Activated T-helper 17 cell treated with anti-CD3 and anti-CD28 coated beads, Interleukin-2, amount 50 U/mL, for 72 hours (primary cell): Measurements from ENCODE around the gene VWA7. TPM values are rescaled to one million over a fixed set of nuclear protein-coding genes. Genes with fewer than 3 reads are reported as not detected.

Experiments used
- ATAC-seq: fragments of 150-1000 bp; cut with Tn5 transposase; replicated peaks from 2 replicates; pipeline ENCODE4 v1.10.0; 2021; ENCODE audit warnings: mild to moderate bottlenecking, moderate library complexity
- H3K27ac Mint-ChIP-seq: one replicate; pipeline ENCODE4 v1.8.0; 2022; ENCODE audit warnings: mixed read lengths
- H3K27me3 Mint-ChIP-seq: one replicate; pipeline ENCODE4 v1.8.0; 2022; ENCODE audit warnings: mixed read lengths
- H3K36me3 Mint-ChIP-seq: one replicate; pipeline ENCODE4 v1.8.0; 2022; ENCODE audit warnings: low read depth, mild to moderate bottlenecking, mixed read lengths
- H3K4me1 Mint-ChIP-seq: one replicate; pipeline ENCODE4 v1.8.0; 2022; ENCODE audit warnings: mixed read lengths
- H3K4me3 Mint-ChIP-seq: one replicate; pipeline ENCODE4 v1.8.0; 2022; ENCODE audit warnings: mild to moderate bottlenecking, mixed read lengths
- H3K9me3 Mint-ChIP-seq: one replicate; pipeline ENCODE4 v1.8.0; 2022; ENCODE audit warnings: mixed read lengths
- total RNA-seq, 2 donors: library from RNA; stranded (reverse); gene quantifications; one replicate each; pipeline ENCODE4 v1.2.3, GENCODE V29; 2022

VWA7 gene
- total RNA-seq, 2 donors from 2014 or later: 2.9 to 4.2 TPM

DNA sequence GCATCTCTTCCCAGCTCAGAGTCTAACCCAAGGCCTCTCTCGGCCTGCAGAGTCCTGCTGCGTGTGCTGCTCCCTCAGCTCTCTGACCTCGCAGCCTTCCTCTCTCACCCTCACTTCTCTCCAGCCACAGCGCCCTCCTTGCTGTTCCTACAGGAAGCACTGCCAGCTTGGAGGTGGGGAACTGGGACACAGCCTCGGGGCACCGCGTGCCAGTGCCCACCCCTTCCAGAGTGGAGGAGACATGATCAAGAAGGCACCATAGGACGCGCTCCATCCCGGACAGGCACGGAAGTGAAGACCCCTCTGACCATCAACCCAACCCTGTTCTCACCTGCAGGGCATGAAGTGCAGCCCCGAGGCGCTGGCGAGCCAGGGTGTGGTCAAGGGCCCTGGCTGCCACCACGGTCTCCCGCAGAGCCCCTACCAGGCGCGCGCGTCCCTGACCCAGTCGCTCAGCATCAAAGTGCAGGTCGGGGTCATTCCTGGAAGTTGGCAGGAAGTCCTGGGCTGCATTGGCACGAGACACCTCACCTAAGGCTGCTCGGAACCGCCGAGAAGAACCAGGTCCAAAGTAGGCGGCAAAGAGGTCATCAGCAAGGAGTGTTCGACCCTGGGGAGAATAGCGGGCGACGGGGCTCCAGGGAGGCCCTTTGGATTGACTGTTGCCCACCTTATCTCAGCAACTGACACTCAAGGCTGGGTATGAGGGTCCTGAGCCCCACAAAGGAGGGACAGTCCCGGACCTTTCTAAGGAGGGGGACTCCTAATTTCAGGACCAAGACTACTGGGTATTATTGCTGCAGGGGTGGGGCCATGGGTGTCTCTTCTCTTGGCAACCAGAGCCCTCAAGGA lies 1.3 kb downstream of the VWA7 start:
- Mint-ChIP-seq H3K27me3 (no peaks in the 10 kb centered on the region), H3K36me3 (peaks cover 10% of the 10 kb centered on the region), H3K27ac (peak overlapping the region; percentile 82), H3K4me3 (peak overlapping the region; percentile 64), H3K4me1 (peaks cover 22% of the 10 kb centered on the region), H3K9me3 (no peaks in the 10 kb centered on the region)
- no peak for ATAC-seq

DNA sequence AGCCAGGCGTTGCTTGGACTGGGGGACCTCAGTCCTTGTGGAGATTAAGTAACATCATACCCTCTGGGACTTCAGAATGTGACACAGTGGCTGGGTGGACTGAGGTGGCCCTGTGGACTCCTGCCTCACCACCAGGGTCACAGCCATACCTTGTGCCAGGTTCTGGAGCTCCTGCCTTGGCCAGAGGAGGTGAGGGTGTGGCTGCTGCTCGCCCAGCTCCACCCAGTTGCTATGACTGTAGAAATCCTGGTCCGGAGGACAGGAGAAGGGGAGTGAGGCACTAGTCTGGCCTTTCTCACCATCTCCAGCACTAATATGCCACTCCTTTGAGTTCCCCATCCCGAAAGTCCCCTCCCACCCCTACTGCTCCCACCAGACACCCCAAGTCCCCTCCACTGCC lies 1.9 kb downstream of the VWA7 start:
- Mint-ChIP-seq H3K4me1 (peaks cover 22% of the 10 kb centered on the region), H3K4me3 (peak overlapping the region; percentile 64), H3K27me3 (no peaks in the 10 kb centered on the region), H3K9me3 (no peaks in the 10 kb centered on the region), H3K27ac (peak overlapping the region; percentile 13), H3K36me3 (peaks cover 7% of the 10 kb centered on the region)
- ATAC-seq: no peak

DNA sequence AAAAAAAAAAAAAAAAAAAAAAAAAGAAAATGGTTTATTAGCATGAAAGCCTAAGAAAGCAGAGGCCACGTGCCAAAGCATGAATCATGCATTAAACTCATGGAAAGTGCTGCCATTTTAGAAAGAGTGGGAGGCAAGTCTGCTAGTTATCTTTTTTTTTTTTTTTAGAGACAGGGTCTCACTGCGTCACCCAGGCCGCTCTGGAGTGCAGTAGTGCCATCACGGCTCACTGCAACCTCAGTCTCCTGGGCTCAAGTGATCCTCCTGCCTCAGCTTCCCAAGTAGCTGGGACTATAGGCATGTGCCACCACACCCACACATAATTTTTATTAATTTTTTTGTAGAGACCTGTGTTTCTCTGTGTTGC lies 5.2 kb downstream of the VWA7 start:
- Mint-ChIP-seq H3K27me3 (no peaks in the 10 kb centered on the region), H3K4me1 (peaks cover 21% of the 10 kb centered on the region)
- ATAC-seq: peak; percentile 25

DNA sequence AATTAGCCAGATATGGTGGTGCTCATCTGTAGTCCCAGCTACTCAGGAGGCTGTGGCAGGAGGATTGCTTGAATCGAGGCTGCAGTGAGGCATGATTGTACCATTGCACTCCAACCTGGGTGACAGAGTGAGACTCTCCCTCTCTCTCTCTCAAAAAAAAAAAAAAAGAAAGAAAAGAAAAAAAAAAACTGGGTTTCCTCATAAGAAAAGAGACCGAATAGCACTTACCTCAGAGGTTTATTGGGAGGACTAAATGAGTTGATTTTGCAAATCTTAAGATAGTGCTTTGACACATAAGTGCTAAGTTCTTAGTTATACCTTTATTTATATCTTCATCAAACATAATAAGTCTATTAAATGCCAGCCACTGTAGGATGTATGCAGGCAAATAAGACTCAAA lies 6.3 kb downstream of the VWA7 start:
- no peak overlapping the region for H3K27ac Mint-ChIP-seq
- H3K4me1 Mint-ChIP-seq: peaks cover 17% of the 10 kb centered on the region
- H3K27me3 Mint-ChIP-seq: no peaks in the 10 kb centered on the region
- peak overlapping the region; percentile 36 for H3K4me3 Mint-ChIP-seq
- no peak for ATAC-seq
- H3K9me3 Mint-ChIP-seq: no peaks in the 10 kb centered on the region
- H3K36me3 Mint-ChIP-seq: no peaks in the 10 kb centered on the region

More for the DNA sequence above, 5.2 kb downstream of the VWA7 start:
- Mint-ChIP-seq H3K27ac (no peak overlapping the region), H3K9me3 (no peaks in the 10 kb centered on the region), H3K4me3 (no peak overlapping the region), H3K36me3 (peaks cover 2% of the 10 kb centered on the region)

DNA sequence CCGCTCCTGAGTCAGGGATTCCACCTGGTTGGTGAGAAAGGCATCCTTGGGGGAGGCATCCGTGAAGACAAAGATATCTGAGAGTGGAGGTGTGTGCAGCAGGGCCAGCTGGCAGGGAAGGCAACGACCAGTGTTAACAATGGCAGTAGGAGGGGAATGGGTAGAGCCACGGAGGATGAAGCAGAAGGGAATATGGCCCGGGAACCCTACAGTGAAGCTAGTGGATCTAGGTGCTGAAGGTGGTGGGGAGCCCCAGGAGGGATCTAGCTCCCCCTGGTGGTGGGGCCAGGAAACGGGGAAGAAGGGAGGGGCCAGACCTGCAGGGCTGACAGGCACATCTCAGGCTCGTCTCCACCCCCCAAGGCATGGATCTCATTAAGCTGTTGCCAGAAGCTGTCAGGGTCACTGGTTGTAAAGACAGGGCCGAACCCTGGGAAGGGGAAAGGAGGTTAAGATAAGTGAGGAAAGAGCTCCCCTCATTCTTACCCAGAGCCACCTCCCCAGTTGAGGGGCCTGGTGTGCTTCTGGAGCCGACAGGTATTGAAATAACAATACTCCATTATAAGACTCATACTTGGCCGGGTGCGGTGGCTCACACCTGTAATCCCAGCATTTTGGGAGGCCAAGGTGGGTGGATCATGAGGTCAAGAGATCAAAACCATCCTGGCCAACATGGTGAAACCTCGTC lies 7.3 kb downstream of the VWA7 start:
- H3K27ac Mint-ChIP-seq: peak overlapping the region; percentile 16
- peak; percentile 91 for ATAC-seq
- H3K4me1 Mint-ChIP-seq: peaks cover 11% of the 10 kb centered on the region
- H3K27me3 Mint-ChIP-seq: no peaks in the 10 kb centered on the region
- no peak overlapping the region for H3K4me3 Mint-ChIP-seq
- H3K36me3 Mint-ChIP-seq: no peaks in the 10 kb centered on the region
- H3K9me3 Mint-ChIP-seq: no peaks in the 10 kb centered on the region

DNA sequence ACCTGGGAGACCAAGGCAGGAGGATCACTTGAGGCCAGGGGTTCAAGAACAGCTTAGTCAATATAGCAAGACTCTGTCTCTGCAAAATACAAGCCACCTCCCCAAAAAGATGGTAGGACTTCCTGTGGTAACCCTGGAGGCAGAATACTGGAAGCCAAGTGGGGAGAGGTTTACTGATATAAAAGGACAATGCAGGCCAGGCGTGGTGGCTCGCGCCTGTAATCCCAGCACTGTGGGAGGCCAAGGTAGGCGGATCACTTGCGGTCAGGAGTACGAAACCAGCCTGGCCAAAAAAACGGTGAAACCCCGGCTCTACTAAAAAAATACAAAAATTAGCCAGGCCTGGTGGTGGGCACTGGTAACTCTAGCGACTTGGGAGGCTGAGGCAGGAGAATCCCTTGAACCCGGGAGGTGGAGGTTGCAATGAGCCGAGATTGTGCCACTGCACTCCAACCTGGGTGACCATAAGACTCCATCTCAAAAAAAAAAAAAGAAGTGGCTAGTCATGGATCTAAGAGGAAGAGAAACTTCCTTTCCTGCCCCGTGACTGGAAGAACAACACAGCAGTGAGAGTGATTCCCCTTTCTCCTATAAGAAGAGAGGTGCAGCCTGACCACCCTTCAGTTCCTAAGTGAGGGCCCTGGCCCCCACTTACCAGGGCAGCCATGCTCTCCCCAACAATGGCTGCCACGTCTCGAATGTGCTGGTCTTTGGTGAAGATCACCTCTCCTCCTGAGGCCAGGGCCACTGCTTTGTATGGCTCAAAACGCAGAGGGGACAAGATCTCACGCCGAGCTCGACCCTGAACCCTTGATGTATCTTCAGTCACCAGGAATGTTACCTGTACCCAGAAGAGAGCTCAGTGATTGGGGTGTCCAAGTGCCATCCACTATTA lies 8.5 kb downstream of the VWA7 start:
- H3K9me3 Mint-ChIP-seq: no peaks in the 10 kb centered on the region
- peaks cover 13% of the 10 kb centered on the region for H3K4me1 Mint-ChIP-seq
- no peak overlapping the region for H3K4me3 Mint-ChIP-seq
- no peak for ATAC-seq
- no peaks in the 10 kb centered on the region for H3K27me3 Mint-ChIP-seq
- peaks cover 3% of the 10 kb centered on the region for H3K36me3 Mint-ChIP-seq
- peak overlapping the region; percentile 38 for H3K27ac Mint-ChIP-seq

DNA sequence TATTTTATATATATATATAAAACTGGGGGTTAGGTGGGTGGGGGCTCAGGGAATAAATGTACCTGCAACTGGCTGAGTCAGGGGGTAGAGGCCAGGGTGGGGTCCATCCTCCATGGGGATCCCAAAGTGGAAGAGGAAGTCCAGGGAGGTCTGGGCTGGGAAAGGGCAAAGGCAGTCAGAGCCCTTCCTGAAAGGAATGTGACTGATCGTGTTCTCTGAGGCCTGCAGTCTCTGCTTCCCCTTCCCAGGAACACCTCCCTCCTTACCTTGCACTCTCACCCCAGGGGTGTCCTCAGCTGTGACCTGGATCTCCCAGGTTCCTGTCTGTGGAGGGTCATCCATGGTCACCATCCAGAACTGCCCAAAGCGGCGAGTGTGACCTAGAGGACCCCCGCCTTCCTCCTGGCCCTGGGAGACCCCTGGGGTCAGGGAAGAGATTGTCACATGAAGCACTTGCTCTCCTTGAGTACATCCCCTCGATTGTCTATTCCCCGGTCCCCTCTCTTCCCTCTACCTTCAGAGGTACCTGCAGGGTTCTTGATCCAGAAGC lies 10.0 kb downstream of the VWA7 start:
- Mint-ChIP-seq H3K9me3 (no peaks in the 10 kb centered on the region), H3K27ac (peak overlapping the region; percentile 38)

DNA sequence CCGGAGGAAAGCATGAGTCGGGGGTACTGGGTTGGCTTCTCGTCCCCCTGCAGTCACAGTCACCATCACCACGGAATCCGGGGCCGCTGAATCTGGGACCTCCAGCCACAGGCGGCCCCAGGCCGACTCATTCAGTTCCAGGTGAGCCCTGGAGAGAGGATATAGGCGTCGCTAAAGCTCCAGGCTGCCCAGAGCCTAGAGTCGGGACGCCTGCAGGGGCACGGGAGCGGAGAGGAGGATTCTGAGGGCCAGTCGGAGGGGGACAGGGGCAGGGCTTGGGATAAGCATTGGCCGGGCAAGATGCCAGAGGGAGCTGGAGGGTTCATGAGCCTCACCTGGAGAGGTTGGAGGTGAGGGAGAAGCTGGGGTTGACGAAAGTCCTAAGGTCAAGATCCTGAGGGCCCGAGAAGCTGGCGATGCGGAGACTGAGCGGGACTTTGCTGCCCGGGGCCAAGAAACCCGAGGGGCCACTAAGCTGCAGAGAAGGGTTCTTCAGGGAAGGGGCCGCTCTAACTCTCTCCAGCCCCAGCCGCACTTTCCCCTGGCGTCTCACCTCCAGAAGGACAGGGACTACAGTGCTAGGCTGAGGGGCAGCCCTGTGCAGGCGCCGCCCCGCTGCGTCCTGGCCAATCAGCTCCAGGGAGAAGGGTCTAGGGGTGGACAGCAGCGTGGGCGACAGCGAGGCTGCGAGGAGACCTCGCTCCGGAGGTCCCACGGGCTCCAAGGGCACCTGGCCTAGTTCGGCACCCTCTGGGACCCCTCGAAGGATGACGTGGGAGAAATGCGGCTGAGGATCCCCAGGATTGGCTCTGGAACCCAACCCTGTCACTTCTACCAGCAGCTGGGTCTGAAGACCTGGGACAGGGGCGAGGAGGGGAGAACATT lies 11.0 kb downstream of the VWA7 start:
- no peak for ATAC-seq
- Mint-ChIP-seq H3K36me3 (peaks cover 20% of the 10 kb centered on the region), H3K4me1 (peaks cover 13% of the 10 kb centered on the region), H3K4me3 (no peak overlapping the region), H3K27me3 (no peaks in the 10 kb centered on the region), H3K27ac (no peak overlapping the region), H3K9me3 (no peaks in the 10 kb centered on the region)

More for the DNA sequence above, 10.0 kb downstream of the VWA7 start:
- Mint-ChIP-seq H3K36me3 (peaks cover 12% of the 10 kb centered on the region), H3K27me3 (no peaks in the 10 kb centered on the region), H3K4me1 (peaks cover 17% of the 10 kb centered on the region), H3K4me3 (no peak overlapping the region)
- no peak for ATAC-seq

DNA sequence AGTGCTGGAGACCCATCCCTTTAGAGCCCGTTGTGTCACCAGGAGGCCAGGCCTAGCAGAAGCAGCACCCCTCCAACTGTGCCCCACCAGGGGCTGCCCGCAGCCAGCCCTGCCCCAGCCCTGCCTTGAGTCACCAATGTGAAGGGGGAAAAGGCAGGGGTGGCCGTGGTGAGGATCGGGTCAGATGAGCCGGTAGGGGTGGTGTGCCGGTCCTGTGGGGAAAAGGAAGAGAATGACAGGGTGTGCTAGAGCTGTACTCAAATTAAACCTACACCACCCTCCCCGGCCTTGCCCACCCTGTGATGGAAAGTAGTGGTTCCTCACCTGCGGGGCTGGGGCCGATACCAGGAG lies 11.6 kb downstream of the VWA7 start:
- no peak for ATAC-seq
- Mint-ChIP-seq H3K36me3 (peaks cover 26% of the 10 kb centered on the region), H3K27ac (no peak overlapping the region), H3K4me3 (no peak overlapping the region), H3K9me3 (no peaks in the 10 kb centered on the region), H3K4me1 (peaks cover 11% of the 10 kb centered on the region), H3K27me3 (no peaks in the 10 kb centered on the region)

DNA sequence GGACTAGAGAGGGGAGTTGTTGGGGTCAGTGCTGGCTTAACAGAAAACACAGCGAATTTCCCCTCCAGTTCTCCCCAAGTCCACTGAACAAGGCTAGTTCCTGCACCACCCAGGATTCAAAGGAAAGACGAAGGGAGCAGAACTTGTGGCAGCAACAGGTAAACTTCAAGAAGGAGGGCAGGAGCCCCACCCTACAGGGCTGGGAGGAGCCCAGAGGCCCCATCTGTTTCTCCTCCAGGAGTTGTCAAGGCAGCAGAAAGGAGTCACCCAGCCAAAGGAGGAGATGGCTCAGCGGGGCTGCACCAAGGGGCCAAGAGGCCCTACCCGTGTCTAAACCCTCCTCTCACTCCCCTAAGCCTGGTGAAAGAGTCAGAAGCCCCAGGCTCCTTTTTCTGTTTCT lies 12.9 kb downstream of the VWA7 start:
- Mint-ChIP-seq H3K4me1 (peaks cover 6% of the 10 kb centered on the region), H3K4me3 (no peak overlapping the region), H3K9me3 (no peaks in the 10 kb centered on the region), H3K36me3 (peaks cover 34% of the 10 kb centered on the region), H3K27ac (no peak overlapping the region), H3K27me3 (no peaks in the 10 kb centered on the region)
- no peak for ATAC-seq

DNA sequence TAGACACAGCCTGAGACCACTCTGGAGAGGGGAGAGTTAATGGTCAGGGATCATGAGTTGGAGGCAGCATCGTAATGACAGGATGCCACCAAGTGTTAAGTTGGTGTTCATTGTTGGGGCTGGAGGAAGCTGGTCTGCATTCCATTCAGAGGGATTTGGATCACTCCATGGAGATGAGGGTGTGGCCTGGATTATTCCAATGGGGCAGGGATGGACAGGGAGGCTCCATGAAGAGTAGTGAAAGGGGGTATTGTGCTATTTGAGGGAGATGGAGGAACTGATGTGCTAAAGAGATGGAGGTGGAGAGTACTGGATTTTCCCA lies 13.5 kb downstream of the VWA7 start:
- no peak for ATAC-seq
- H3K4me3 Mint-ChIP-seq: no peak overlapping the region
- H3K27me3 Mint-ChIP-seq: no peaks in the 10 kb centered on the region
- H3K27ac Mint-ChIP-seq: peak overlapping the region; percentile 9
- peaks cover 41% of the 10 kb centered on the region for H3K36me3 Mint-ChIP-seq
- H3K4me1 Mint-ChIP-seq: peaks cover 6% of the 10 kb centered on the region
- H3K9me3 Mint-ChIP-seq: no peaks in the 10 kb centered on the region

DNA sequence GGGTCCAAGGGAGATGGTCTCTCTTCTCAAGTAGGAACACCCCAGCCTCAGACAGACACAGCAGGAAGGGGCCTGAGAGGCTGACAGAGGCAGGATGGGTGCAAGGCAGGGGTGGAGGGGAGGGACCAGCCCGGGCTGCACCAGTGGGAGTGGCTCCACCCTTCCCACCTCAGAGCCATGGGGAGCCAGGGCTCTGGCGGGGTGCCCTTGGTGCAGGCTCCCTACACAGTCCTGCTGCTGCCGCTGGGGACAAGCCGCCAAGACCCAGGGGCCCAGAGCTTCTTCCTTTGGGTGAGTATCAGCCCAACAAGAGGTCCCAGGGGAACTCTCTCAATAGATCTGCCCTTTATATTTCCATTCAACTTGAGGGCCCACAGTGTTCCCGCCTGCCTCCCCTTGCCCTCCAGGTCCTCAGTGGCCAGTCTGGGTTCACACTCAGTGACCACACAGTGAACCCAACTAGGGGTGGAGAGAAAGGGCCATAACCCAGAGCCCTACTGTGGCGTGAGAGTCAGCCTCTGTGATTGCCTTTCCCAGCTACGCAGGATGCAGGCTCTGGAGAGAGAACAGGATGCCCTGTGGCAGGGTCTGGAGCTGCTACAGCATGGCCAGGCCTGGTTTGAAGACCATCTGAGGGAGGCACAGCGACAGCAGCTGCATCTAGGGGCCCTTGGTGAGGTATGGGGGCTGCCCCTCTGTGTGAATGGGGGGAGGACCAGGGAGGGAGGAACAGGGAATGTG lies 14.1 kb downstream of the VWA7 start:
- H3K27ac Mint-ChIP-seq: peak overlapping the region; percentile 9
- ATAC-seq: no peak
- peaks cover 46% of the 10 kb centered on the region for H3K36me3 Mint-ChIP-seq
- no peaks in the 10 kb centered on the region for H3K27me3 Mint-ChIP-seq
- H3K4me1 Mint-ChIP-seq: peaks cover 6% of the 10 kb centered on the region
- H3K4me3 Mint-ChIP-seq: no peak overlapping the region
- H3K9me3 Mint-ChIP-seq: no peaks in the 10 kb centered on the region

DNA sequence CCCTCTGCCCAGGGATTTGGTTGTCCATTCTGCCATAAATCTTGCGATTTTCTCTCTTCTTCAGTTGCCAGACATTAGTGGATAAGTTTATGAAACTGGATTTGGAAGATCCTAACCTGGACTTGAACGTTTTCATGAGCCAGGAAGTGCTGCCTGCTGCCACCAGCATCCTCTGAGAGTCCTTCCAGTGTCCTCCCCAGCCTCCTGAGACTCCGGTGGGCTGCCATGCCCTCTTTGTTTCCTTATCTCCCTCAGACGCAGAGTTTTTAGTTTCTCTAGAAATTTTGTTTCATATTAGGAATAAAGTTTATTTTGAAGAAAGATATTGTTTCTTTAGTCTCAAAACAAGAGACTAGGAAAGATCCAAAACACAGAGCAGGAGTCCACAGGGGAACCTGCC lies 14.8 kb downstream of the VWA7 start, which contains the start of gene SAPCD1:
SAPCD1 (plus strand) TSS at position 301 of the 400 bp plus-strand sequence. CDS start 399 bp downstream, outside the sequence.
- H3K9me3 Mint-ChIP-seq: no peaks in the 10 kb centered on the region
- H3K4me1 Mint-ChIP-seq: peaks cover 6% of the 10 kb centered on the region
- peaks cover 48% of the 10 kb centered on the region for H3K36me3 Mint-ChIP-seq
- H3K27me3 Mint-ChIP-seq: no peaks in the 10 kb centered on the region
- no peak within 1 kb of the TSS for H3K4me3 Mint-ChIP-seq
- peak within 1 kb of the TSS; percentile 9 for H3K27ac Mint-ChIP-seq
- ATAC-seq: no peak
